HG03060 (cell line): ENCODE measurements around the gene KRTAP27-1.

Experiments used
- ATAC-seq: cut with Tn5 transposase; IDR thresholded peaks from one replicate; pipeline ENCODE4 v1.9.1; 2021; ENCODE audit warnings: low read depth, moderate number of reproducible peaks; ENCODE audit not compliant: unreplicated experiment

Gene KRTAP27-1, protein sequence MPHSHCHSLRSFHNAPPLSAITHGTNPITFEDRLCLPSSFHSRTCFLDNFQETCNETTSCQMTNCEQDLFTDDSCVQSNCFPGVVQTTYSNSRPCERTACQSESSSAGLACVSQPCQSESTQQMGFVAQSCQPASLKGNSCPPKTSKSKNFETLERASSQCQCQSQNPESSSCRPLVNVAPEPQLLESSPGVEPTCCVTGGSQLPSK

DNA sequence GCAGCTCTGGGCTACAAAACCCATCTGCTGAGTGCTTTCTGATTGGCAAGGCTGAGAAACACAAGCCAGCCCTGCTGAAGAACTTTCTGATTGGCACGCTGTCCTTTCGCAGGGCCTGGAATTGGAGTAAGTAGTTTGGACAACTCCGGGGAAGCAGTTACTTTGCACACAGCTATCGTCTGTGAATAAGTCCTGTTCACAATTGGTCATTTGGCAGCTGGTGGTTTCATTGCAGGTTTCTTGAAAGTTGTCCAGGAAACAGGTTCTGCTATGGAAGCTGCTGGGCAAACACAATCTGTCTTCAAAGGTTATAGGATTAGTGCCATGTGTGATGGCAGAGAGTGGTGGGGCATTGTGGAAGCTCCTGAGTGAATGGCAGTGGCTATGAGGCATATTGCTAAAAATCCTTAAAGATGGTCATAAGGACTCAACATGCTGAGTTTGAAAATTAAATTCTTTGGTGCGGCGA is at the start of gene KRTAP27-1:
TSS of gene KRTAP27-1 (minus strand) at position 419 of the 469 bp plus-strand sequence. CDS start at position 393, 26 bp downstream.
- no peak for ATAC-seq

DNA sequence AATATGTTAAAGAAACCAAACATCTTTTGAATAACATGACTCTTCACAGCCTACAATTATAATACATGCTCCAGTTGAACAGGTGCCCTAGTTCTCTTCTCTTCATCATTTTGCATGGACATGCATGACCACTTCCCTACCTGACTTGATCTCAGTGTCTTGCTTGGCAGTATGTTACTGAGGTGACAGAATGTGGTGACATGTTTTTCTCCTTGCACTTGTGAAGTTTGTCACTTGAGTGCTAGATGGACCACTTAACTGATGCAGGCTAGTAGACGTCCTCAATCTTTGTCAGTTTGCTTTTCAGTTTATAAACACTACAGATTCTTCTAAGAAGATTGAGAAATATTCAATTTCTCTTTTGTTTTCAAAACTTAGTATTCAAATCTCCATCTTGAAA is 44.7 kb upstream of the KRTAP27-1 start:
- no peak for ATAC-seq

DNA sequence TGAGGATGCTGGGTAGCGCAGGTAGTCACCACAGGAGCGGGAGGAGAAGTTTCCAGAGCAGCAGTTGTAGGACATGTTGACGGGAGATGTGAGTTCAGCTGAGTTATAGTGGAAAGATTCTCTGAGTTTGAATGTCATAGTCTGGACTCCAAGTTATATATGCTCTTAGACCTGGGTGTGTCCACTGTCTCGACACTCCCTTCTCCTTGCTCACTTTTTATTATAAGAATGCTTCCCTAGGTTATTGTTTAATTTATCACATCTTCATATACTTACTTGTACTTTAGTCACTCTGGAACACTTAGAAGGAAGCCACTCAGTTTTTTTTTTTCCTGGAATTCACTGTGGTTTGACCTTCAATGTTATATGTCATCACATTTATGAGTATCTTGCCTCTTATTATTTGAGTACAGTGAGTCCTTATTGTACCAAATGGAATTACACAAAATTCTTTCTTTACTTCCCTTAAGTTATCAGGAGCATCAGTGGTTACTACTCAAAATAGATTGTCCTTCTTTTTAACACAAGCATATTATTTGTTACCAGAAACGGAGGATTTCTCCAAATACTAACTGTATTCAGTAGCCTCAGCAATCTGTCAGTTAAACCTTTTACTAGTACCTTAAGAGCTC is 34.8 kb upstream of the KRTAP27-1 start, which contains the start of gene KRTAP13-2:
TSS of gene KRTAP13-2 (minus strand) at position 133 of the 632 bp plus-strand sequence. CDS start at position 75, 58 bp downstream.
- no peak for ATAC-seq

DNA sequence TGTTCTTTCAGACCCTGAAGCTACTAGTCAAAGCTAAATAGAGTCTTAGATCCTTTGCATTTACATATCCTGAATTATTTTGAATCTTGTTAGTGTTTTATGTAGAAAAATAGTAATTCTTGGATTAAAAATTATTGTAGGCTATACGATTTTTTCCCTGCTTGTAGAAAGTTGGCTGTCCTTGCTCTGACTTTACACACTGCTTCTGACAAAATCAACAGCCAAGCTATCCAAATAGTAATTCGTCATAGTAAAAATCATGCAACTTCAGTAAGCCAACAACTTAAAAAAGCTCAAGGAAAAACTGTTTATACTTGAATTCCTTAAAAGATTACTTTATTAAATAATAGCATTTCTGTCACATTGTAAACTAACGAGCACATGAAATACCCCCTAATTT is 18.4 kb upstream of the KRTAP27-1 start:
- no peak for ATAC-seq

DNA sequence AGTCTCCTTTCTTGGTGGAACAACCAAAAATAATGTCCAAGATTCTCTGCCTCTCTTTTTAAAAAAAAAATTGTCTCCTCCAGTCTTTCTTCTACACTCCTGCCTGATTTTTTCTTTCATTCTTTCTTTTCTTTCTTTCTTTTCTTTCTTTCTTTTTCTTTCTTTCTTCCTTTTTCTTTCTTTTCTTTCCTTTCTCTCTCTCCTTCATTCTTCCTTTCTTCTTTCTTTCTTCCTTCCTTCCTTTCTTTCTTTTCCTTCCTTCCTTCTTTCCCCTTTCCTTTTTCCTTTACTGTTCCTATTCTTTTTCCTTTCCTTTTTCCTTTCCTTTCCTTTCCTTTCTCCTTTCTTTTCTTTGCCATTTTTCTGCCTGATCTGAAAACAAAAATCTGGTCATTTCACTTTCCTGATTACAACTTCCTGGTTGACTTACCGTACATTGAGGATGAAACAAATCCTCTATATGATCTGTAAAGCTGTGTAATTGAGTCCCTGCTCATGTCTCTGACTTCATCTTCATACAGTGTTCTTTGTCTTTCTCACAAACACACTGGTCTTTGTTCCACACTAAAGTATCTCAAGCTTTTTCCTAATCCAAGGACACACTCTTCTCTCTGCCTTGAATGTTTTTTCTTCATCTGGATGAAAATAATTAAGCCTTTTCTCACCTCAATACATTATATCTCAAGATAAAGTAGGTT is 17.0 kb upstream of the KRTAP27-1 start:
- no peak for ATAC-seq

DNA sequence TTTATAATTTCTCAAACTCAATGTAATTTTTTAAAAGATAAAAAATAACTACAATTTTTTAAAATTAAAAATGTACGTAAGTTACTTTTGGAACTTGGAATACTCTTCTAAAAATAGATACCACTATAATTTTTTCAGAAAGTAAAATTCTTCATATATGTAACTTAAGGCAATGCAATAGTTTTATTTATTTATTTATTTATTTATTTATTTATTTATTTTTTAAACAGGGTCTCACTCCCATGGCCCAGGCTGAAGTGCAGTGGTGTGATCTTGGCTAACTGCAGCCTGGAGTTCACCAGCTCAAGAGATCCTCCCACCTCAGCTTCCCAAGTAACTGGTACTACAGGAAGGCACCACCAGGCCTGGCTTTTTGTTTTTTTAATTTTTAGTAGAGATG is 14.0 kb upstream of the KRTAP27-1 start:
- ATAC-seq, result no peak

DNA sequence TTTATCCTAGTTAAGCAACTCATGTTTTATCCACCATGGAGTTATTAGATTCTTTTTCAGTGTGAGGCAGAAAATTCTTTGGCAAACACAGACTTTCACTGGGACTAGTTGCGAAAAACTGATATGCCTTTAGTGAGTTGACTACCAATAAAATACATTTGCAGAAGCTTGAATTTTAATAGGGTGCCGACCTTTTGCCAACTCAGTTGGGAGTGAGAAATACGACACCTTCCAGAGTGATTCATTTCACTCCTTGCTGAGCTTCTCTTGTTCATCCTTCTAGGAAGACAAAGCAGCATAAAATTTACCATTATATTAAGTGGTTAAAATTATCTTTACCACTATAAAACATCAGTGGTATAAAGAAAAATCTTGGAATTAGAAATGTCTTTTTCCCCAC is 12.1 kb upstream of the KRTAP27-1 start:
- ATAC-seq, result no peak

DNA sequence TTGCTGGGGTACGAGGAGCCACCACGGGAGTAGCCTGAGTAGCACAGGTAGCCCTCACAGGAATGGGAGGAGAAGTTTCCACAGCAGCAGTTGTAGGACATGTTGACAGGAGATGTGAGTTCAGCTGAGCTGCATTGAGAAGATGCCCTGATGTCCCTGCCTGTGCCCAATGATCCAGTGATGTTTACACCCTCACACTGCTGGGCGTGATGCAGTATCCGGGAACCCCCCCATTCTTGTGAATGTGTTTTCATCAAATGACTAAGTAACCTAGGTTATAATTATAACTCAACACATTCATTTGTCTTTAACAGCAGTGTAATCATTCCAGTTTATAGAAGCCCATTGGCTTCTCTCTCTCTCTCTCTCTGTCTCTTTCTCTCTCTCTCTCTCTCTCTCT is 11.0 kb upstream of the KRTAP27-1 start, which contains the start of gene KRTAP23-1:
TSS of gene KRTAP23-1 (minus strand) at position 101 of the 400 bp plus-strand sequence. CDS start at position 101, 0 bp downstream.
- ATAC-seq, result no peak

DNA sequence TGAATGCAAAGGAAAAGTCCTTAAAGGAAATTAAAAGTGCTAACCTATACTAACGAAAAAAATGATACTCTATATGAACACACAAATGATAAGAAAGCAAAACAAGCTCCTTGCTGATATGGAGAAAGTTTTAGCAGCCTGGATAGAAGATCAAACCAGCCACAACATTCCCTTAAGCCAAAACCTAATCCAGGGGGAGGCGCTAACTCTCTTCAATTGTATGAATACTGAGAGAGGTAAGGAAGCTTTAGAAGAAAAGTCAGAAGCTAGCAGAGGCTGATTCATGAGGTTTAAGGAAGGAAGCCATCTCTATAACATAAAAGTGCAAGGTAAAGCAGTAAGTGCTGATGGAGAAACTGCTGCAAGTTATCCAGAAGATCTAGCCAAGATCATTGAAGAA is 7.5 kb upstream of the KRTAP27-1 start:
- no peak for ATAC-seq

DNA sequence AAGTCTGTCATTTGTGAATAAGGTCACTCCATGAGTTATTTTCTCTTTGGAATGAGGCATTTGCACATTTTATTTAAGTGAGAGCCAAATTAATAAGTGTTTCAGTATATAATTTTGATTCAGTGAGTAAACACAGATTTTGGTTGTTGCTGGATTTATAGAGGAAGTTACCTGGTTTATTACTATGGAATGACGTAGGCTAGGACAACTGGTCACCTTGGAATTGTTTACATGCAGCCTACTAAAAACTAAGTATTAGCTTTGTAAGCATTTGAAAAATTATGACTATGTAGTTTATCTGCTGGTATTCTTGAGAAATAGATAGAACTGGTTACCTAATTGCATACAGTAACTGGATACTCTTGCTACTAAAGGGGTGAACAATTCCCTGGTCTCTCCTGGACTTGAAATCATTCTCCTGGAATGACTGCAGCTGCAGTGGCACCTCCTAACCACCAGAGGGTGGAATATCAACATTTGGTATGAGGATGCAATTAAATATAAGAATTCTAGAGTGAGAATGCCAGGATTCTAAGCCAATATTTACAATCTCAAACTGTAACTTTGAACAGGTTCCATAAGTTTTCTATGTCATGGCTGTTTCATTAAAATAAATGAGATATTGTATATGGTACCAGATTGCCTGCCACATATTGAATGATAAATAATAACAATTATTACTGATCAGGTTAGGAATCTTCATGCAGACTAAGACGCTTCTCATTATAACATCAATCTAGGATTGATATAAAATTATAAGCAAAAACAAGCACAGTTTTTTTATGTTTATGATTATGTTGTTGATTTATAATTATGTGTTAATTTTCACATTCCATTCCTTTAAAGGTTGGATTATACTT is 3.5 kb upstream of the KRTAP27-1 start:
- ATAC-seq, result no peak

DNA sequence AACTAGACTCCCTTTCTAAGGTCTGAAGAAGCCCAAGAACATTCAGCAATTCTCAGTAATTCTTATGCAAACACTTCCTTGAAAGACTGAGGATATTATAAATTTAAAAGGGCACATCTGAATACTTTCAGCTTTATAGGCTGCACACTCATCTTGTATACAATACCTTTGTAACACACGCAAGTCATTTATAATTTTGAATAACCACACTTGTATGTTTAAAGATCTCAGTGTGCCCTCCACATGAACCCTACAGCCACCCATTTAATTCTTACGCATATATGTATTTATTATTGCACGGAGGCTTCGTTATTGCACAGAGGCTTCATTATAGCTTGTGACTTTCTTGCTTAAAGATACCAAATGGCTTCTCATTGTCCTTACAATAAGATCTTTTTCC is 1.2 kb upstream of the KRTAP27-1 start:
- no peak for ATAC-seq

DNA sequence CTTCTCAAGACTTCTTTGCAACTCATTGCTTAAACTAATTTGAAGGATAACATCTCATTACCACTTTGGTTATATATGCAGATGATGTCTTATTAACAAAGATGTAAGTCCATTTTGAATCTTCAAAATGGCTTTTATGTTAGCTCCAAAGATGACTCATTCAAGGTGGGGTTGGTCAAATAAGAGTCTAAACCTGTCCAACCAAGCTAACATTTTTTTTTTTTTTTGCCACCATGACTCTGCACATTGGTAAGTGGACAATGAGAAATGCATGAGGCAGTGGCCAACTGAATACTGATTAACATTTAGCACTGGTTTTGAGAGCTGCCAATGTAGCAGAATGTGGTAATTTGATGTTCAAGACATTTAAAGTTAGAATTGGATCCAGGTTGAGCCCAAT is 278 bp upstream of the KRTAP27-1 start:
- ATAC-seq, result no peak

DNA sequence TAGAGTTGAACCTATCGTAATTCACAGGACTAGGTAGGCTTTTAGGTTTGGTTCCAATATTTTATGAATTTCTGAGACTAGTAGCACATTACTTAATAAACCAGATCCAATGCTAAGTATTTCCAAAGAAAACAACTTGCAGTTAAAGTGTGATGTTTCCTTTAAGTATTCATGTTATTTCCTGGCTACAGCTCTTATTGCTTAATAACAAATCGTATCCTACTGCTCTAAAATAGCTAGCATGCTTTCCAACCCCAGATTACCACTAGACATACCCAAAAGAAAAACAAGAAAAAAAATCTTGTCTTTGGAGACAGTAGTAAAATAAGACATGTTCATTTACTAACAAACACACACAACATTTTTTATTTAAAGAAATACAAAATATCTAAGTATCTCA is 898 bp downstream of the KRTAP27-1 start:
- no peak for ATAC-seq

DNA sequence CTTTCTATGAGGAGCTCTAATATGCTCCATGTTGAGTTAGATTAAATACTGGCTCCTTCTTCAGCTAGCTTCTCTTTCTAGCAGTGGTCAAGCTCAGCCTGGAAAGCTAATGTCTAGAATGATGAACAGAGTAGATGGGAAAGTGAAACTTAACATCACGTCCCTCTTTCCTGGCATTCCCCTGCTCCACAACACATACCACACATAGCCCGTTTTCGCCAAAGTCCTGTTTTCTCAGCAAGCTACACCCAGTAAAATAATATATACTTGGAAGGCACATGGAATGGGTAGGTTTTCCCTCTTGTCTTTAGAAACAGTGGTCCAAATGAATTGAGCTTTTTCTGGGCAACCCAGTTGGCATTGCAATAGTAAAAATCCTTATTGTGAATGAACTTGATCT is 3.8 kb downstream of the KRTAP27-1 start:
- ATAC-seq, result no peak

DNA sequence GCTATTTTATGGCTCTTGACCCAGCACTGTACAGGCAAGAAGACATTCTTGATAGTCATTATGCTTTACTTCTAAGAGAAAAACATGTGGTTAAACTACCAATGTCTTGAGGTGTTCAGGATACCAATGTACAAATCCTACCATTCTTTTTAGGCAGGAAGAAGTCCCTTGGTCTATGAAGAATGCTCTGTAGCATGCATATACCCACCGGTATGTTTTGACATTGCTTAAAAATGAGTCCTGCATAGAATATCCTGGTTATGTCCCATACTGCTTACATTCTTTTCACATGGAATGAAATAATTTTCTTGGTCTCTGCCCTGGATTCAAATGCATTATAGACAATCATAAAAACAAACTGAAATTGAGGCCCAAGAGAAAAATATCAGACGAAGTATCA is 4.8 kb downstream of the KRTAP27-1 start:
- no peak for ATAC-seq

DNA sequence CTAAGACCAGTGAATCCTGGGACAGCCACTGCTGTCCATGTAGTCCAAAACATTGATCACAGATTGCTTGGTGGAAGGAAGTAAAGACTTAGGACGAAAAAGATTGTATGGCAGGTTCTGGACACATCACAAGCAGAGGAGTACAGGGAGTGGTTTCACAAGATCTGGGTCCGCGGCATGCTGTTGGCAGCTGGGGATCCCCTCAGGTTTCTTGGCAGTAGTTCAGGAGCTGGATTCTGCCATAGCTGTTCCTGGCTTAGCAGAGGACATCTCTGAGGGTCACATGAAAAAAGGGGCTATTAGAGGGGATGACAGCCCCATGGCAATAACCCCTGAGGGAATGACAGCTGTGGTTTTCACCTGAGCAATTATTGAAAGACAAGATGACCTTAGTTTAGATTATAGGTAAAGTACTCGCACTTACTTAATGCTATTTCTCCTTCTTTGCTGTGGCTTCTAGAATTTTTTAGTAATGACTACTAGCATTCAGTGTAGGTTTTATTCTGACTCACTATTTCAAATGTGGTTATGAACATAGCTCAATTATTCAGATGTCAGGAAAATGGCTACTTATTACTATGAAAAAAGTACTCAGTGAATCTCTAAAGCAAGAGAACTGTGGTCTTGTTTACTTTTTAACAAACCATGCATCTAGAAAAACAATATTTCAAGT is 8.2 kb downstream of the KRTAP27-1 start:
- ATAC-seq, result no peak

DNA sequence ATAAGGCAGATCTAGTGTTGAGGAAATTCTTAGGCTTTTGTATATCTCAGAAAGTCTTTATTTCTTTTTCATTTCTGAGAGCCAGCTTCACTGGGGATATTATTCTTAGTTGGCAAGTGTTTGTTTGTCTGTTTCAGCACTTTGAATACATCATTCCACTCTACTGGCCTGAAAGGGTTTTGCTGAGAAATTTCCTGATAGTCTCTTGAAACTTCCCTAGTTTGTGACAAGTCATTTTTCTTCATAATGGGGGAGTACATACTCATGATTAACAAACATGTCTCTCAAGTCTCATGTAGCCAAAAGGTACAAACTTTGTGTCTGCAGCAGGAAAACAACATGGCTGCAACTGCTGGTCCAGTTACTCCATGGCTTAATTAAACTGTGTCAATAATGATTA is 11.1 kb downstream of the KRTAP27-1 start:
- ATAC-seq, result no peak

DNA sequence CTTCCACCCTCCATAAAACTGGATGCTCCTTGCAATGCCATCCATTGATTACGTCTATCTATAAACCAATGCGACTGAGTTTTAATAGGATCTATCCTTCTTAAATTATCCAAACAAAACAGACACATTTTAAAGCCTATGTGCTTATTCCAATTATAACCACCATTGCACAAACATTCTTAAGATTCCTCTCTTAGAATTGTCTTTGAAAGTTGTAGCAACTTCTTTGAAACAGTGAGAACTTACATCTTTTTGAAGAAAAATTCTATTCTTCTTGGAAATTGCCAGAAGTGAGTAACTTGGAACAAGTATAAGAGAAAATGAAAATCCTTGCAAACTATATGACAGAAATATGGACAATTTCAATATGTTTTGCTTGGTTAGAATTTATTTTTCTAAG is 17.3 kb downstream of the KRTAP27-1 start, which contains the start of gene KRTAP26-1:
TSS of gene KRTAP26-1 (minus strand) at position 101 of the 400 bp plus-strand sequence. CDS start 280 bp downstream, outside the sequence.
- no peak for ATAC-seq

DNA sequence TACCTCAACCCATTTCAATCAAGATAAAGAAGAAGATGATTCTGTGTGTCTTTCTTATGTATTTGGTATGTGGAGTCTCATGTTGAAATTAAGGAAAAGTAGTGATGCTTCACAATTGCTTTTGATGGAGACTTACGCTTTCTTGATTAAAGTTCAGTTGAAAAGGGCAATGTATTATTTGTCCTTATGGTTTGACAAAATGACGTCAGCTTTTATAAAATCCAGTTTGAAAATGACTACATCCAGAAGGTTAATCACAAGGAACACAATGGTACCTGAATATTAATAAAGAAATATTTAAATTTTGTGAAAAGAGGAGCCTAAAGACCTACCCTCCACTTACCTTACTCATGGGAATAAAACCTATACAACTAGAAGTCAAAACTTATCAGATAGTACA is 21.8 kb downstream of the KRTAP27-1 start:
- ATAC-seq, result no peak

DNA sequence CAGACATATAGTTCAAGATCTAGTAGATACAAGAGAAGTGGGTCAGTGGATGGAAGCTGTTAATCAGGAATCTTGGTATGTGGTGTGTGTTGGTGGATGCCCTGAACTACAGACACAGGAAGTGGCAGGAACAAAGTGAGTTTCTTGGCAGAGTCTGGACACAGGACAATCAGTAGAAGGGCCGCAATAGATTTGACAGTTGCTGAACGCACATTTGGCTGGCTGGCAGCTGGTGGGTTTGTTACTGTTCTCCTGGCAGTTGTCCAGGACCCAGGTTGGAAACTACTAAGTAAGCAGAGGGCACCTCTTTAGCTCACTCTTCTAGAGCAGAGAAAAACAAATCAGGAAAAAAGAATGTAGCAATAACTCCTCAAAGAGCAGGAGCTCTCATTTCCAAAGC is 30.6 kb downstream of the KRTAP27-1 start:
- ATAC-seq, result no peak
